Measurements from ENCODE around the gene EEF1G. TPM values are rescaled to one million over a fixed set of nuclear protein-coding genes. Genes with fewer than 3 reads are reported as not detected.

EEF1G gene
- total and polyA plus RNA-seq, 9 donors: 2,985 to 3,686 (median 3,409) TPM

GRCh38 chr11:62613291-62613778 lies 39.6 kb upstream of the EEF1G start:
- Histone ChIP-seq H3K4me1 (ENCODE audit: control insufficient read depth, insufficient read depth, low read length) (peaks cover 24% of the 10 kb centered on the region), H3K36me3 (ENCODE audit: control insufficient read depth, insufficient read depth, low read length) (peaks cover 56% of the 10 kb centered on the region), H3K9me3 (replicated peaks; ENCODE audit: control insufficient read depth, low read depth, low read length) (no peaks in the 10 kb centered on the region), H3K4me3 (ENCODE audit: low read length) (no peak overlapping the region), H3K27ac (ENCODE audit: low read length) (peak overlapping the region; percentile 92), H3K27me3 (ENCODE audit: control insufficient read depth, insufficient read depth, low read length) (peaks cover 2% of the 10 kb centered on the region)
- WGBS (ENCODE audit: insufficient coverage): 58% methylated on average over 14 of the region's 15 CpGs
- DNase-seq: no peak

- peak; percentile 96 for DNase-seq
- Histone ChIP-seq H3K4me3 (ENCODE audit: low read length) (peak within 1 kb of the TSS; percentile 60), H3K27me3 (ENCODE audit: control insufficient read depth, insufficient read depth, low read length) (peaks cover 2% of the 10 kb centered on the region), H3K27ac (ENCODE audit: low read length) (peak within 1 kb of the TSS; percentile 92), H3K4me1 (ENCODE audit: control insufficient read depth, insufficient read depth, low read length) (peaks cover 24% of the 10 kb centered on the region), H3K36me3 (ENCODE audit: control insufficient read depth, insufficient read depth, low read length) (peaks cover 59% of the 10 kb centered on the region), H3K9me3 (replicated peaks; ENCODE audit: control insufficient read depth, low read depth, low read length) (no peaks in the 10 kb centered on the region)
- WGBS (ENCODE audit: insufficient coverage): 3% methylated on average over 71 of the region's 91 CpGs
Measured at GRCh38 chr11:62612366-62613290, 38.9 kb upstream of the EEF1G start, which contains the start of the genes EML3 and ROM1. Gene EML3, minus strand, starts transcription at chr11:62612775. Its CDS starts 318 bp downstream, at chr11:62612457. Gene ROM1, plus strand, starts transcription at chr11:62613257. Its CDS starts 25 bp downstream, at chr11:62613282.

GRCh38 chr11:62611705-62612365 lies 38.1 kb upstream of the EEF1G start:
- peak; percentile 79 for DNase-seq
- no peaks in the 10 kb centered on the region for H3K9me3 ChIP-seq (replicated peaks; ENCODE audit: control insufficient read depth, low read depth, low read length)
- WGBS (ENCODE audit: insufficient coverage): under 1% methylated on average over 34 of the region's 34 CpGs
- peak overlapping the region; percentile 60 for H3K4me3 ChIP-seq (ENCODE audit: low read length)
- peaks cover 24% of the 10 kb centered on the region for H3K4me1 ChIP-seq (ENCODE audit: control insufficient read depth, insufficient read depth, low read length)
- H3K27ac ChIP-seq (ENCODE audit: low read length): peak overlapping the region; percentile 92
- H3K36me3 ChIP-seq (ENCODE audit: control insufficient read depth, insufficient read depth, low read length): peaks cover 57% of the 10 kb centered on the region
- H3K27me3 ChIP-seq (ENCODE audit: control insufficient read depth, insufficient read depth, low read length): peaks cover 2% of the 10 kb centered on the region

GRCh38 chr11:62610814-62611704 lies 37.4 kb upstream of the EEF1G start:
- no peak for DNase-seq
- peaks cover 53% of the 10 kb centered on the region for H3K36me3 ChIP-seq (ENCODE audit: control insufficient read depth, insufficient read depth, low read length)
- H3K27me3 ChIP-seq (ENCODE audit: control insufficient read depth, insufficient read depth, low read length): peaks cover 2% of the 10 kb centered on the region
- peaks cover 24% of the 10 kb centered on the region for H3K4me1 ChIP-seq (ENCODE audit: control insufficient read depth, insufficient read depth, low read length)
- peak overlapping the region; percentile 92 for H3K27ac ChIP-seq (ENCODE audit: low read length)
- no peaks in the 10 kb centered on the region for H3K9me3 ChIP-seq (replicated peaks; ENCODE audit: control insufficient read depth, low read depth, low read length)
- peak overlapping the region; percentile 60 for H3K4me3 ChIP-seq (ENCODE audit: low read length)
- WGBS (ENCODE audit: insufficient coverage): 68% methylated on average over 8 of the region's 28 CpGs

GRCh38 chr11:62610403-62610802 lies 36.7 kb upstream of the EEF1G start:
- 67% methylated on average over 1 of the region's 6 CpGs for WGBS (ENCODE audit: insufficient coverage)
- no peak overlapping the region for H3K4me3 ChIP-seq (ENCODE audit: low read length)
- DNase-seq: no peak
- peaks cover 24% of the 10 kb centered on the region for H3K4me1 ChIP-seq (ENCODE audit: control insufficient read depth, insufficient read depth, low read length)
- no peak overlapping the region for H3K27ac ChIP-seq (ENCODE audit: low read length)
- peaks cover 54% of the 10 kb centered on the region for H3K36me3 ChIP-seq (ENCODE audit: control insufficient read depth, insufficient read depth, low read length)
- no peaks in the 10 kb centered on the region for H3K9me3 ChIP-seq (replicated peaks; ENCODE audit: control insufficient read depth, low read depth, low read length)
- peaks cover 2% of the 10 kb centered on the region for H3K27me3 ChIP-seq (ENCODE audit: control insufficient read depth, insufficient read depth, low read length)

GRCh38 chr11:62608776-62609175 lies 35.1 kb upstream of the EEF1G start:
- Histone ChIP-seq H3K9me3 (replicated peaks; ENCODE audit: control insufficient read depth, low read depth, low read length) (no peaks in the 10 kb centered on the region), H3K4me3 (ENCODE audit: low read length) (no peak overlapping the region), H3K27ac (ENCODE audit: low read length) (no peak overlapping the region), H3K27me3 (ENCODE audit: control insufficient read depth, insufficient read depth, low read length) (peaks cover 2% of the 10 kb centered on the region), H3K4me1 (ENCODE audit: control insufficient read depth, insufficient read depth, low read length) (peaks cover 28% of the 10 kb centered on the region), H3K36me3 (ENCODE audit: control insufficient read depth, insufficient read depth, low read length) (peaks cover 52% of the 10 kb centered on the region)
- no peak for DNase-seq
- WGBS (ENCODE audit: insufficient coverage): 82% methylated on average over 6 of the region's 12 CpGs

- Histone ChIP-seq H3K36me3 (ENCODE audit: control insufficient read depth, insufficient read depth, low read length) (peaks cover 52% of the 10 kb centered on the region), H3K27ac (ENCODE audit: low read length) (no peak overlapping the region), H3K9me3 (replicated peaks; ENCODE audit: control insufficient read depth, low read depth, low read length) (no peaks in the 10 kb centered on the region), H3K4me3 (ENCODE audit: low read length) (no peak overlapping the region), H3K27me3 (ENCODE audit: control insufficient read depth, insufficient read depth, low read length) (peaks cover 2% of the 10 kb centered on the region), H3K4me1 (ENCODE audit: control insufficient read depth, insufficient read depth, low read length) (peaks cover 29% of the 10 kb centered on the region)
- 61% methylated on average over 2 of the region's 4 CpGs for WGBS (ENCODE audit: insufficient coverage)
- no peak for DNase-seq
Measured at GRCh38 chr11:62607714-62608113, 34.0 kb upstream of the EEF1G start.

GRCh38 chr11:62605902-62606301 lies 32.2 kb upstream of the EEF1G start:
- H3K27me3 ChIP-seq (ENCODE audit: control insufficient read depth, insufficient read depth, low read length): no peaks in the 10 kb centered on the region
- no peak overlapping the region for H3K4me3 ChIP-seq (ENCODE audit: low read length)
- DNase-seq: no peak
- no peaks in the 10 kb centered on the region for H3K9me3 ChIP-seq (replicated peaks; ENCODE audit: control insufficient read depth, low read depth, low read length)
- peaks cover 52% of the 10 kb centered on the region for H3K36me3 ChIP-seq (ENCODE audit: control insufficient read depth, insufficient read depth, low read length)
- H3K4me1 ChIP-seq (ENCODE audit: control insufficient read depth, insufficient read depth, low read length): peaks cover 22% of the 10 kb centered on the region
- no peak overlapping the region for H3K27ac ChIP-seq (ENCODE audit: low read length)
- WGBS (ENCODE audit: insufficient coverage): 83% methylated on average over 9 of the region's 15 CpGs

- 80% methylated on average over 6 of the region's 6 CpGs for WGBS (ENCODE audit: insufficient coverage)
- no peak for DNase-seq
- Histone ChIP-seq H3K27ac (ENCODE audit: low read length) (no peak overlapping the region), H3K9me3 (replicated peaks; ENCODE audit: control insufficient read depth, low read depth, low read length) (no peaks in the 10 kb centered on the region), H3K4me3 (ENCODE audit: low read length) (no peak overlapping the region), H3K36me3 (ENCODE audit: control insufficient read depth, insufficient read depth, low read length) (peaks cover 50% of the 10 kb centered on the region), H3K27me3 (ENCODE audit: control insufficient read depth, insufficient read depth, low read length) (no peaks in the 10 kb centered on the region), H3K4me1 (ENCODE audit: control insufficient read depth, insufficient read depth, low read length) (peaks cover 21% of the 10 kb centered on the region)
Measured at GRCh38 chr11:62605467-62605866, 31.8 kb upstream of the EEF1G start.

Data from muscle of leg (tissue), 11 donors.